Breast epithelium (tissue), 3 donors: ENCODE results near the gene NPAS4.

ENCODE experiments used
- POLR2A ChIP-seq: fragments of 450-650 bp; IDR thresholded peaks from one replicate; pipeline ENCODE4 v1.6.1; 2016; ENCODE audit warnings: antibody characterized with exemption, mild to moderate bottlenecking, moderate library complexity
- POLR2AphosphoS5 ChIP-seq, 3 donors: sonication (generic); formaldehyde crosslinking; IDR thresholded peaks; one replicate each; pipeline ENCODE4 v1.6.1; 2017; ENCODE audit warnings: antibody characterized with exemption in 3 of 3
- TF ChIP-seq, protein P1 (sequence below), 3 donors: fragments of 450-650 bp; IDR thresholded peaks; one replicate each; pipeline ENCODE4 v1.5.1; 2016 to 2017; ENCODE audit warnings: antibody characterized with exemption in 3 of 3, mild to moderate bottlenecking in 3 of 3, moderate library complexity in 3 of 3

DNA sequence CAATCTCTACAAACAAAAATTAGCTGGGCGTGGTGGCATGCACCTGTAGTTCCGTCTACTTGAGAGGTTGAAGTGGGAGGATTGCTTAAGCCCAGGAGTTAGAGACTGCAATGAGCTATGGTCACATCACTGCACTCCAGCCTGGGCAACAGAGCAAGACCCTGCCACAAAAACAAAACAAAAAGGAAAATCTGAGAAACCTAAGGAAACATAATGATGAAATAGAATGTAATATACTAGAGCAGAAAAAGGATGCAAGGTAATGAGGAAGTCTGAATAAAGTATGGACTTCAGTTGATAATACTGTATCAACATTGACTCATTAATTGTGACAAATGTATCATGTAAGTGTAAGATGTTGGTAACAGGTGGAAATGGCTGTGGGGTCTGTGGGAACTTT is 8.1 kb downstream of the NPAS4 start:
- TF ChIP-seq, protein P1, sequence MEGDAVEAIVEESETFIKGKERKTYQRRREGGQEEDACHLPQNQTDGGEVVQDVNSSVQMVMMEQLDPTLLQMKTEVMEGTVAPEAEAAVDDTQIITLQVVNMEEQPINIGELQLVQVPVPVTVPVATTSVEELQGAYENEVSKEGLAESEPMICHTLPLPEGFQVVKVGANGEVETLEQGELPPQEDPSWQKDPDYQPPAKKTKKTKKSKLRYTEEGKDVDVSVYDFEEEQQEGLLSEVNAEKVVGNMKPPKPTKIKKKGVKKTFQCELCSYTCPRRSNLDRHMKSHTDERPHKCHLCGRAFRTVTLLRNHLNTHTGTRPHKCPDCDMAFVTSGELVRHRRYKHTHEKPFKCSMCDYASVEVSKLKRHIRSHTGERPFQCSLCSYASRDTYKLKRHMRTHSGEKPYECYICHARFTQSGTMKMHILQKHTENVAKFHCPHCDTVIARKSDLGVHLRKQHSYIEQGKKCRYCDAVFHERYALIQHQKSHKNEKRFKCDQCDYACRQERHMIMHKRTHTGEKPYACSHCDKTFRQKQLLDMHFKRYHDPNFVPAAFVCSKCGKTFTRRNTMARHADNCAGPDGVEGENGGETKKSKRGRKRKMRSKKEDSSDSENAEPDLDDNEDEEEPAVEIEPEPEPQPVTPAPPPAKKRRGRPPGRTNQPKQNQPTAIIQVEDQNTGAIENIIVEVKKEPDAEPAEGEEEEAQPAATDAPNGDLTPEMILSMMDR (IDR thresholded peaks at IDR 0.05) = no peak
- TF ChIP-seq POLR2A (no peak), POLR2AphosphoS5 (IDR thresholded peaks at IDR 0.05) (no peak)
